ENCODE results near the gene NTPCR. TPM values are rescaled to one million over a fixed set of nuclear protein-coding genes. Genes with fewer than 3 reads are reported as not detected.

NTPCR gene
- total RNA-seq, result 10 to 100 TPM; 36.5 to 49.9 (median 46.4) TPM
- long read RNA-seq, donor 1, full-length matches to known transcripts, result 40 of 48 reads
- long read RNA-seq, donor 1, partial matches to known transcripts, result 5 of 48 reads
- long read RNA-seq, donor 1, other reads (novel, unspliced or antisense), result 3 of 48 reads
- long read RNA-seq, donor 2, full-length matches to known transcripts, result 30 of 31 reads
- long read RNA-seq, donor 2, partial matches to known transcripts, result 1 of 31 reads
- long read RNA-seq, donor 2, other reads (novel, unspliced or antisense), result 0 of 31 reads

GRCh38 chr1:232950197-232951176 is at the start of gene NTPCR:
TSS of gene NTPCR (plus strand) at chr1:232950611. CDS start at chr1:232950711, 100 bp downstream.
- intact Hi-C loops (cut with DNase I, micrococcal nuclease), result loop anchor here in 1 of 2 donors (5.0 kb wide), 1 partner anchor 313 kb away; no protein-coding TSS in a partner anchor

GRCh38 chr1:232900818-232901217 is 49.6 kb upstream of the NTPCR start:
- no peaks in the 10 kb centered on the region for H3K36me3 ChIP-seq (ENCODE audit: low read depth)
- intact Hi-C loops (cut with DNase I, micrococcal nuclease), result no loop called here
- TF ChIP-seq CTCF (IDR thresholded peaks at IDR 0.05), result no peak
- no peaks in the 10 kb centered on the region for H3K9me3 ChIP-seq
- ATAC-seq (peak; percentile 17), DNase-seq (peak in 2 of 3 donors; percentile 49 to 51)
- peaks cover 20% of the 10 kb centered on the region for H3K4me1 ChIP-seq (ENCODE audit: low read depth)
- H3K4me3 ChIP-seq, result no peak overlapping the region

More at GRCh38 chr1:232950197-232951176, at the start of gene NTPCR:
- Histone ChIP-seq H3K36me3 (ENCODE audit: low read depth) (no peaks in the 10 kb centered on the region), H3K4me3 (peak within 1 kb of the TSS; percentile 82), H3K9me3 (no peaks in the 10 kb centered on the region), H3K4me1 (ENCODE audit: low read depth) (peaks cover 24% of the 10 kb centered on the region)
- peak; percentile 95 to 98 (median 96) for DNase-seq
- peak; percentile 96 for ATAC-seq
- TF ChIP-seq CTCF (IDR thresholded peaks at IDR 0.05), result no peak

GRCh38 chr1:232901255-232901654 is 49.2 kb upstream of the NTPCR start:
- ATAC-seq (peak; percentile 44), DNase-seq (peak in 1 of 3 donors; percentile 20)
- Histone ChIP-seq H3K4me3 (no peak overlapping the region), H3K36me3 (ENCODE audit: low read depth) (no peaks in the 10 kb centered on the region), H3K9me3 (no peaks in the 10 kb centered on the region), H3K4me1 (ENCODE audit: low read depth) (peaks cover 20% of the 10 kb centered on the region)
- intact Hi-C loops (cut with DNase I, micrococcal nuclease), result no loop called here
- no peak for TF ChIP-seq CTCF (IDR thresholded peaks at IDR 0.05)

GRCh38 chr1:232902774-232903350 is 47.5 kb upstream of the NTPCR start:
- H3K36me3 ChIP-seq (ENCODE audit: low read depth), result no peaks in the 10 kb centered on the region
- H3K9me3 ChIP-seq, result no peaks in the 10 kb centered on the region
- H3K4me1 ChIP-seq (ENCODE audit: low read depth), result peaks cover 20% of the 10 kb centered on the region
- intact Hi-C loops (cut with DNase I, micrococcal nuclease), result no loop called here
- DNase-seq (peak; percentile 65 to 76 (median 65)), ATAC-seq (peak; percentile 80)
- H3K4me3 ChIP-seq, result no peak overlapping the region
- no peak for TF ChIP-seq CTCF (IDR thresholded peaks at IDR 0.05)

- ATAC-seq (peak; percentile 76), DNase-seq (peak; percentile 67 to 77 (median 77))
- Histone ChIP-seq H3K4me3 (no peak overlapping the region), H3K4me1 (ENCODE audit: low read depth) (peaks cover 20% of the 10 kb centered on the region), H3K9me3 (no peaks in the 10 kb centered on the region), H3K36me3 (ENCODE audit: low read depth) (no peaks in the 10 kb centered on the region)
- no peak for TF ChIP-seq CTCF (IDR thresholded peaks at IDR 0.05)
- intact Hi-C loops (cut with DNase I, micrococcal nuclease), result no loop called here
Observed at GRCh38 chr1:232904131-232904530, 46.3 kb upstream of the NTPCR start.

Measured in mucosa of descending colon (tissue), 3 donors.